Thymus (tissue), 11 donors: ENCODE measurements around the gene WRNIP1. TPM values are rescaled to one million over a fixed set of nuclear protein-coding genes. Genes with fewer than 3 reads are reported as not detected.

Experiments
- DNase-seq, 9 donors: peaks; one replicate each; pipeline ENCODE4 v3.0.0-alpha.2; 2013; ENCODE audit warnings: low spot score in 9 of 9, low read depth in 6 of 9, missing footprints in 1 of 9
- H3K27ac ChIP-seq, 2 donors: one replicate each; pipeline ENCODE4 v1.5.1; 2013; ENCODE audit warnings: control low read depth in 1 of 2, low read depth in 1 of 2, low read length in 1 of 2, mild to moderate bottlenecking in 1 of 2, moderate library complexity in 1 of 2
- H3K27me3 ChIP-seq, 2 donors: one replicate each; pipeline ENCODE4 v1.5.1; 2013; ENCODE audit warnings: low read length in 1 of 2; ENCODE audit not compliant: control insufficient read depth in 2 of 2, insufficient read depth in 1 of 2
- H3K36me3 ChIP-seq, 2 donors: one replicate each; pipeline ENCODE4 v1.5.1; 2013; ENCODE audit warnings: low read length in 1 of 2, mild to moderate bottlenecking in 1 of 2, moderate library complexity in 1 of 2; ENCODE audit not compliant: control insufficient read depth in 2 of 2, insufficient read depth in 2 of 2
- H3K4me1 ChIP-seq, 2 donors: one replicate each; pipeline ENCODE4 v1.5.1; 2013; ENCODE audit warnings: low read length in 2 of 2; ENCODE audit not compliant: control insufficient read depth in 2 of 2, insufficient read depth in 2 of 2
- H3K4me3 ChIP-seq, 2 donors: one replicate each; pipeline ENCODE4 v1.5.1; 2013; ENCODE audit warnings: low read length in 2 of 2, control low read depth in 1 of 2, mild to moderate bottlenecking in 1 of 2
- H3K9me3 ChIP-seq, 2 donors: one replicate each; pipeline ENCODE4 v1.5.1; 2013; ENCODE audit warnings: low read length in 1 of 2, mild to moderate bottlenecking in 1 of 2; ENCODE audit not compliant: control insufficient read depth in 2 of 2, insufficient read depth in 1 of 2
- WGBS: extraction: QIAGEN DNeasy Blood & Tissue Kit; methylation state at CpG from one replicate; pipeline ENCODE4 v1.1.7; 2013; 5-methylcytosine and 5-hydroxymethylcytosine counted together
- polyA plus RNA-seq: library from polyadenylated mRNA; stranded (reverse); fragments of 200-250 nt; gene quantifications from one replicate; pipeline ENCODE4 v1.2.3, GENCODE V29; 2013
- total RNA-seq: library from RNA; stranded (reverse); fragments of 120-200 nt; gene quantifications from one replicate; pipeline ENCODE4 v1.2.4, GENCODE V29; 2013
- donor health status: healthy.

Gene WRNIP1
- total and polyA plus RNA-seq, 2 donors = 48.3 to 85.3 TPM

GRCh38 chr6:2772840-2773239 is 7.6 kb downstream of the WRNIP1 start:
- Histone ChIP-seq H3K4me3 (no peak overlapping the region), H3K9me3 (no peaks in the 10 kb centered on the region), H3K4me1 (peaks cover 4 to 7% of the 10 kb centered on the region in 2 donors), H3K27me3 (no peaks in the 10 kb centered on the region), H3K27ac (no peak overlapping the region), H3K36me3 (peaks cover 39 to 66% of the 10 kb centered on the region in 2 donors)
- no peak for DNase-seq
- WGBS = 96% methylated on average over 3 of the region's 3 CpGs

GRCh38 chr6:2773449-2773848 is 8.3 kb downstream of the WRNIP1 start:
- Histone ChIP-seq H3K4me3 (no peak overlapping the region), H3K4me1 (peaks cover 0 to 2% of the 10 kb centered on the region in 2 donors), H3K27me3 (no peaks in the 10 kb centered on the region), H3K9me3 (no peaks in the 10 kb centered on the region), H3K27ac (no peak overlapping the region), H3K36me3 (peaks cover 40 to 69% of the 10 kb centered on the region in 2 donors)
- DNase-seq = no peak
- 83% methylated on average over 3 of the region's 3 CpGs for WGBS

- H3K36me3 ChIP-seq = peaks cover 50 to 74% of the 10 kb centered on the region in 2 donors
- WGBS = 98% methylated on average over 1 of the region's 1 CpG
- DNase-seq = no peak
These were observed 9.8 kb downstream of the WRNIP1 start for GRCh38 chr6:2775003-2775402.

GRCh38 chr6:2777249-2777648 is 12.1 kb downstream of the WRNIP1 start:
- Histone ChIP-seq H3K27me3 (no peaks in the 10 kb centered on the region), H3K27ac (no peak overlapping the region), H3K4me3 (no peak overlapping the region), H3K36me3 (peaks cover 54 to 82% of the 10 kb centered on the region in 2 donors), H3K9me3 (no peaks in the 10 kb centered on the region), H3K4me1 (peaks cover 0 to 3% of the 10 kb centered on the region in 2 donors)
- no peak for DNase-seq
- WGBS = 99% methylated on average over 3 of the region's 3 CpGs

More at GRCh38 chr6:2775003-2775402, 9.8 kb downstream of the WRNIP1 start:
- no peaks in the 10 kb centered on the region for H3K4me1 ChIP-seq
- no peaks in the 10 kb centered on the region for H3K9me3 ChIP-seq
- no peak overlapping the region for H3K4me3 ChIP-seq
- H3K27ac ChIP-seq = no peak overlapping the region
- no peaks in the 10 kb centered on the region for H3K27me3 ChIP-seq

- H3K4me3 ChIP-seq = no peak overlapping the region
- WGBS = 95% methylated on average over 9 of the region's 9 CpGs
- peaks cover 54 to 78% of the 10 kb centered on the region in 2 donors for H3K36me3 ChIP-seq
- no peaks in the 10 kb centered on the region for H3K9me3 ChIP-seq
- H3K27me3 ChIP-seq = no peaks in the 10 kb centered on the region
- H3K4me1 ChIP-seq = peaks cover 0 to 4% of the 10 kb centered on the region in 2 donors
- no peak for DNase-seq
- no peak overlapping the region for H3K27ac ChIP-seq
These were observed 15.0 kb downstream of the WRNIP1 start for GRCh38 chr6:2780102-2780737.

GRCh38 chr6:2781685-2782355 is 16.6 kb downstream of the WRNIP1 start:
- peaks cover 62 to 82% of the 10 kb centered on the region in 2 donors for H3K36me3 ChIP-seq
- H3K4me3 ChIP-seq = no peak overlapping the region
- no peak for DNase-seq
- H3K27ac ChIP-seq = no peak overlapping the region
- no peaks in the 10 kb centered on the region for H3K27me3 ChIP-seq
- H3K9me3 ChIP-seq = no peaks in the 10 kb centered on the region
- H3K4me1 ChIP-seq = peaks cover 0 to 4% of the 10 kb centered on the region in 2 donors
- WGBS = 97% methylated on average over 7 of the region's 7 CpGs

- DNase-seq = no peak
- Histone ChIP-seq H3K9me3 (no peaks in the 10 kb centered on the region), H3K36me3 (peaks cover 62 to 83% of the 10 kb centered on the region in 2 donors), H3K4me3 (no peak overlapping the region), H3K27me3 (no peaks in the 10 kb centered on the region), H3K4me1 (peaks cover 0 to 4% of the 10 kb centered on the region in 2 donors), H3K27ac (no peak overlapping the region)
- WGBS = 69% methylated on average over 9 of the region's 9 CpGs
These were observed 17.1 kb downstream of the WRNIP1 start for GRCh38 chr6:2782356-2782708.

- Histone ChIP-seq H3K27ac (no peak overlapping the region), H3K4me3 (no peak overlapping the region), H3K36me3 (peaks cover 62 to 82% of the 10 kb centered on the region in 2 donors), H3K4me1 (peaks cover 0 to 4% of the 10 kb centered on the region in 2 donors), H3K27me3 (no peaks in the 10 kb centered on the region), H3K9me3 (no peaks in the 10 kb centered on the region)
- WGBS = 86% methylated on average over 10 of the region's 10 CpGs
- DNase-seq = no peak
These were observed 17.6 kb downstream of the WRNIP1 start for GRCh38 chr6:2782825-2783187.

- H3K9me3 ChIP-seq = no peaks in the 10 kb centered on the region
- H3K27ac ChIP-seq = no peak overlapping the region
- 47% methylated on average over 19 of the region's 19 CpGs for WGBS
- DNase-seq = no peak
- H3K27me3 ChIP-seq = no peaks in the 10 kb centered on the region
- peaks cover 0 to 4% of the 10 kb centered on the region in 2 donors for H3K4me1 ChIP-seq
- H3K36me3 ChIP-seq = peaks cover 62 to 79% of the 10 kb centered on the region in 2 donors
- H3K4me3 ChIP-seq = no peak overlapping the region
These were observed 18.2 kb downstream of the WRNIP1 start for GRCh38 chr6:2783188-2783963.
